Endothelial cell of umbilical vein (primary cell): Measurements from ENCODE around the gene CA14. TPM values are rescaled to one million over a fixed set of nuclear protein-coding genes. Genes with fewer than 3 reads are reported as not detected.
"Not testable (repeated sequence)": the region's sequence is repeated elsewhere in the genome, so short reads cannot be mapped to it uniquely, and the experiment has no call there.

Experiments
- BruUV-seq: library from RNA; stranded (reverse); fragments of 400-500 nt; replicated peaks from 2 replicates; lab custom pipeline; 2021; lab: Mats Ljungman, UMichigan
- CTCF ChIA-PET: fragments of 300-600, 350-600 bp; sonication (Branson Sonifier 250); formaldehyde crosslinking; loops from one replicate; lab custom pipeline; 2021; ENCODE audit warnings: antibody characterized with exemption, inconsistent platforms; lab: Charles Lee
- POLR2A ChIA-PET: fragments of 300-600, 350-600 bp; sonication (Branson Sonifier 250); formaldehyde crosslinking; loops from one replicate; lab custom pipeline; 2021; ENCODE audit warnings: antibody characterized with exemption, inconsistent platforms; lab: Charles Lee
- DNase-seq: peaks from one replicate; pipeline ENCODE4 v3.0.0-alpha.2; 2011; ENCODE audit warnings: low read depth, low spot score
- FAIRE-seq: peaks from 2 replicates; lab custom pipeline; 2011; peaks lifted over from hg19 to GRCh38; lab: Jason Lieb, UNC
- H2AFZ ChIP-seq: 2 replicates; pipeline ENCODE4 v1.6.0; 2012; ENCODE audit warnings: low read depth, low read length, control low read depth, inconsistent platforms
- H3K27ac ChIP-seq: 2 replicates; pipeline ENCODE4 v1.5.1; 2011; ENCODE audit warnings: low read depth, mild to moderate bottlenecking, control low read depth, low read length, moderate library complexity; ENCODE audit not compliant: insufficient read depth
- H3K27me3 ChIP-seq, 2 experiments: 2 replicates each; pipeline versions ENCODE4 v1.6.0 to v1.6.1; 2011; ENCODE audit warnings: low read length in 2 of 2, mixed read lengths in 1 of 2; ENCODE audit not compliant: control insufficient read depth in 2 of 2, insufficient read depth in 2 of 2
- H3K36me3 ChIP-seq, 2 experiments: 2 replicates in 1 of 2; 3 replicates in 1 of 2; pipeline ENCODE4 v1.5.1; 2011; ENCODE audit warnings: low read length in 2 of 2, mild to moderate bottlenecking in 1 of 2, moderate library complexity in 1 of 2; ENCODE audit not compliant: control insufficient read depth in 2 of 2, insufficient read depth in 2 of 2; ENCODE audit errors: extremely low read depth in 1 of 2
- H3K4me1 ChIP-seq: 3 replicates; pipeline ENCODE4 v1.5.1; 2011; ENCODE audit warnings: mild to moderate bottlenecking, low read length; ENCODE audit not compliant: control insufficient read depth, insufficient read depth; ENCODE audit errors: extremely low read depth
- H3K4me2 ChIP-seq: 2 replicates; pipeline ENCODE4 v1.6.1; 2011; ENCODE audit warnings: low read length, control low read depth, mixed read lengths; ENCODE audit not compliant: insufficient read depth
- H3K4me3 ChIP-seq, 3 experiments: fragments of 200-600 bp in 1 of 3; sonication (generic), shearing (Covaris generic) in 1 of 3; replicated peaks in 1 of 3; 2 replicates each; pipeline ENCODE4 v1.5.1; 2011 to 2016; ENCODE audit warnings: control low read depth in 3 of 3, low read length in 3 of 3, mild to moderate bottlenecking in 2 of 3, inconsistent platforms in 1 of 3, low read depth in 1 of 3, moderate library complexity in 1 of 3; ENCODE audit not compliant: insufficient read depth in 1 of 3
- H3K79me2 ChIP-seq: 2 replicates; pipeline ENCODE4 v1.6.0; 2012; ENCODE audit warnings: low read length, inconsistent platforms; ENCODE audit not compliant: control insufficient read depth, insufficient read depth
- H3K9ac ChIP-seq: replicated peaks from 2 replicates; pipeline ENCODE3; 2011; ENCODE audit warnings: low read length, control low read depth; ENCODE audit not compliant: insufficient read depth; ENCODE audit errors: extremely low read depth
- H3K9me1 ChIP-seq: replicated peaks from 3 replicates; pipeline ENCODE4 v1.6.0; 2011; ENCODE audit warnings: mild to moderate bottlenecking, low read length; ENCODE audit not compliant: control insufficient read depth, insufficient read depth; ENCODE audit errors: extremely low read depth
- H3K9me3 ChIP-seq: replicated peaks from 2 replicates; pipeline ENCODE4 v1.5.1; 2012; ENCODE audit warnings: low read length, inconsistent platforms; ENCODE audit not compliant: control insufficient read depth, insufficient read depth
- H4K20me1 ChIP-seq: replicated peaks from 2 replicates; pipeline ENCODE3; 2011; ENCODE audit warnings: mild to moderate bottlenecking, low read length; ENCODE audit not compliant: control insufficient read depth, insufficient read depth; ENCODE audit errors: extremely low read depth
- EZH2 ChIP-seq: IDR thresholded peaks from 2 replicates; pipeline ENCODE4 v1.6.1; 2012; ENCODE audit warnings: borderline replicate concordance, low read depth, mild to moderate bottlenecking, moderate library complexity, low read length, inconsistent platforms; ENCODE audit not compliant: severe bottlenecking
- FOS ChIP-seq: IDR thresholded peaks from 2 replicates; pipeline ENCODE4 v1.6.1; 2011; ENCODE audit warnings: mild to moderate bottlenecking, low read length, moderate library complexity, borderline replicate concordance; ENCODE audit not compliant: insufficient read depth
- GATA2 ChIP-seq: IDR thresholded peaks from 2 replicates; pipeline ENCODE4 v1.7.0; 2011; ENCODE audit warnings: low read depth, mild to moderate bottlenecking, moderate library complexity, mixed read lengths, low read length; ENCODE audit not compliant: insufficient read length, insufficient read depth
- JUN ChIP-seq: IDR thresholded peaks from 2 replicates; pipeline ENCODE4 v1.6.1; 2011; ENCODE audit warnings: borderline replicate concordance, low read depth; ENCODE audit not compliant: insufficient read length, insufficient read depth
- MAX ChIP-seq: IDR thresholded peaks from 2 replicates; pipeline ENCODE4 v1.6.1; 2011; ENCODE audit not compliant: insufficient read depth, insufficient read length
- MYC ChIP-seq: IDR thresholded peaks from one replicate; pipeline ENCODE4 v1.6.1; 2011; ENCODE audit warnings: mild to moderate bottlenecking, low read depth, low read length
- POLR2A ChIP-seq: IDR thresholded peaks from 2 replicates; pipeline ENCODE4 v1.6.1; 2012; ENCODE audit warnings: low read depth, mild to moderate bottlenecking, control low read depth, low read length
- POLR2AphosphoS5 ChIP-seq: IDR thresholded peaks from 2 replicates; pipeline ENCODE4 v1.6.1; 2012; ENCODE audit warnings: low read depth, mild to moderate bottlenecking, control low read depth, low read length, moderate library complexity; ENCODE audit not compliant: insufficient read depth
- dilution Hi-C: fragments of 300-500 bp; cut with MboI; formaldehyde crosslinking; loops from one replicate; pipeline ENCODE4 v1.15.0; 2019; ENCODE audit warnings: low sequenced_read_pairs; ENCODE audit not compliant: extremely low pct_ligation_motif_present
- intact Hi-C: fragments of 100-400 bp; cut with micrococcal nuclease; formaldehyde crosslinking; loops from one replicate; pipeline ENCODE4 v1.10.0; 2022
- polyA plus RNA-seq, 4 experiments: library from polyadenylated mRNA; depleted of rRNA in 3 of 4; stranded (reverse) in 3 of 4; unstranded in 1 of 4; fragments of >200 nt; gene quantifications; 2 replicates each; pipeline versions ENCODE4 v1.2.1 to v1.2.3, GENCODE V29; 2011 to 2012; ENCODE audit warnings: missing spikeins in 1 of 4
- total RNA-seq: library from RNA; stranded (reverse); gene quantifications from 2 replicates; pipeline ENCODE4 v1.2.3, GENCODE V29; 2021
- TF ChIP-seq, protein P1 (sequence below), 2 donors: IDR thresholded peaks; 1 replicate in 1 of 2; 2 replicates in 1 of 2; pipeline ENCODE4 v1.5.1; 2011; ENCODE audit warnings: low read length in 2 of 2, mild to moderate bottlenecking in 2 of 2, moderate library complexity in 2 of 2, control low read depth in 1 of 2, inconsistent platforms in 1 of 2, low read depth in 1 of 2; ENCODE audit not compliant: insufficient read depth in 1 of 2; ENCODE audit errors: extremely low read depth in 1 of 2

CA14 gene
- total and polyA plus RNA-seq, 2 donors (not counting 3 experiments of a cell fraction or from before 2014, with no cell fraction given): not detected

GRCh38 chr1:150227228-150227627 is 30.3 kb upstream of the CA14 start:
- BruUV-seq: no TSS peak
- dilution Hi-C loops (no loop called here), intact Hi-C loops (no loop called here)
- FAIRE-seq (no peak), DNase-seq (no peak)
- TF ChIP-seq MAX: no peak
- TF ChIP-seq MYC: no peak
- no peak for TF ChIP-seq GATA2
- no peak for TF ChIP-seq FOS
- TF ChIP-seq POLR2A: no peak
- TF ChIP-seq, protein P1, sequence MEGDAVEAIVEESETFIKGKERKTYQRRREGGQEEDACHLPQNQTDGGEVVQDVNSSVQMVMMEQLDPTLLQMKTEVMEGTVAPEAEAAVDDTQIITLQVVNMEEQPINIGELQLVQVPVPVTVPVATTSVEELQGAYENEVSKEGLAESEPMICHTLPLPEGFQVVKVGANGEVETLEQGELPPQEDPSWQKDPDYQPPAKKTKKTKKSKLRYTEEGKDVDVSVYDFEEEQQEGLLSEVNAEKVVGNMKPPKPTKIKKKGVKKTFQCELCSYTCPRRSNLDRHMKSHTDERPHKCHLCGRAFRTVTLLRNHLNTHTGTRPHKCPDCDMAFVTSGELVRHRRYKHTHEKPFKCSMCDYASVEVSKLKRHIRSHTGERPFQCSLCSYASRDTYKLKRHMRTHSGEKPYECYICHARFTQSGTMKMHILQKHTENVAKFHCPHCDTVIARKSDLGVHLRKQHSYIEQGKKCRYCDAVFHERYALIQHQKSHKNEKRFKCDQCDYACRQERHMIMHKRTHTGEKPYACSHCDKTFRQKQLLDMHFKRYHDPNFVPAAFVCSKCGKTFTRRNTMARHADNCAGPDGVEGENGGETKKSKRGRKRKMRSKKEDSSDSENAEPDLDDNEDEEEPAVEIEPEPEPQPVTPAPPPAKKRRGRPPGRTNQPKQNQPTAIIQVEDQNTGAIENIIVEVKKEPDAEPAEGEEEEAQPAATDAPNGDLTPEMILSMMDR (IDR thresholded peaks at IDR 0.05; ENCODE audit: extremely low read depth in 1 of 2, insufficient read depth in 1 of 2, low read depth in 1 of 2, low read length in 2 of 2): no peak
- TF ChIP-seq JUN: no peak
- no peak for TF ChIP-seq EZH2
- TF ChIP-seq POLR2AphosphoS5: no peak
- Histone ChIP-seq H3K4me2 (no peak overlapping the region), H3K27ac (no peak overlapping the region), H3K36me3 (peaks cover 4 to 7% of the 10 kb centered on the region in 2 experiments), H3K9me3 (no peaks in the 10 kb centered on the region), H3K4me1 (no peaks in the 10 kb centered on the region), H2AFZ (no peak overlapping the region), H3K27me3 (no peaks in the 10 kb centered on the region), H3K9me1 (no peaks in the 10 kb centered on the region), H3K79me2 (peaks cover 7% of the 10 kb centered on the region), H4K20me1 (no peaks in the 10 kb centered on the region), H3K9ac (no peak overlapping the region), H3K4me3 (no peak overlapping the region)
- POLR2A ChIA-PET: no interaction called here
- CTCF ChIA-PET: no interaction called here

DNA sequence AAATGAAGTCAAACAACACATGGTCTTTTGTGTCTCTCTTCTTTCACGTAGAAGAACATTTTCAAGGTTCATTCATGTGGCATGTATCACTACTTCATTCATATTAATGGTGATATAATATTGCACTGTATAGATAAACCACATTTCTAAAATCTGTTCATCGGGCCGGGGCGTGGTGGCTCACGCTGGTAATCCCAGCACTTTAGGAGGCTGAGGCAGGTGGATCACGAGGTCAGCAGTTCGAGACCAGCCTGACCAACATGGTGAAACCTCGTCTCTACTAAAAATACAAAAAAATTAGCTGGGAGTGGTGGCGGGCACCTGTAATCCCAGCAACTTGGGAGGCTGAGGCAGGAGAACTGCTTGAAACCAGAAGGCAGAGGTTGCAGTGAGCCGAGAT is 29.3 kb upstream of the CA14 start:
- H4K20me1 ChIP-seq, H3K4me2 ChIP-seq, H3K36me3 ChIP-seq, H3K9me3 ChIP-seq, dilution Hi-C loops, H3K27me3 ChIP-seq, H3K9me1 ChIP-seq, H2AFZ ChIP-seq, H3K27ac ChIP-seq, BruUV-seq, H3K4me1 ChIP-seq, H3K9ac ChIP-seq, intact Hi-C loops, DNase-seq, FAIRE-seq, POLR2A ChIA-PET, H3K4me3 ChIP-seq, CTCF ChIA-PET: not testable (repeated sequence)
- peaks cover 15% of the 10 kb centered on the region for H3K79me2 ChIP-seq

GRCh38 chr1:150232921-150233320 is 24.7 kb upstream of the CA14 start:
- dilution Hi-C loops, FAIRE-seq, POLR2A ChIA-PET, H4K20me1 ChIP-seq, H3K9me1 ChIP-seq, BruUV-seq, H3K36me3 ChIP-seq, H3K4me2 ChIP-seq, H3K27me3 ChIP-seq, DNase-seq, H3K27ac ChIP-seq, H2AFZ ChIP-seq, H3K9me3 ChIP-seq, H3K9ac ChIP-seq, H3K4me3 ChIP-seq: not testable (repeated sequence)
- intact Hi-C loops: loop anchor here (10.0 kb wide), 1 partner anchor 962 kb away; the partner anchor contains the start of genes PIP5K1A and VPS72
- peaks cover 40% of the 10 kb centered on the region for H3K79me2 ChIP-seq
- H3K4me1 ChIP-seq: peaks cover 11% of the 10 kb centered on the region
- CTCF ChIA-PET: interaction anchor here (1.8 kb wide), 1 partner anchor 46 kb away, joined by 6 read pairs; no protein-coding TSS in a partner anchor
